ENCODE measurements around the gene CSTF3.
"Not testable (repeated sequence)": the region's sequence is repeated elsewhere in the genome, so short reads cannot be mapped to it uniquely, and the experiment has no call there.

CSTF3 gene

GRCh38 chr11:33160587-33160986 is 693 bp downstream of the CSTF3 start:
- Histone ChIP-seq H3K36me3 (ENCODE audit: insufficient read depth, low read length) (peaks cover 11% of the 10 kb centered on the region), H2AFZ (ENCODE audit: low read length, unreplicated experiment) (no peak overlapping the region), H3K79me2 (ENCODE audit: control insufficient read depth, insufficient read depth, low read length, unreplicated experiment) (peaks cover 79% of the 10 kb centered on the region), H3K4me1 (ENCODE audit: control insufficient read depth, insufficient read depth, low read length, unreplicated experiment) (peaks cover 22% of the 10 kb centered on the region), H3K27ac (ENCODE audit: low read depth, low read length) (peak overlapping the region; percentile 57), H3K4me3 (ENCODE audit: low read depth, low read length) (peak overlapping the region; percentile 97), H3K27me3 (ENCODE audit: insufficient read depth, low read length) (no peaks in the 10 kb centered on the region)

DNA sequence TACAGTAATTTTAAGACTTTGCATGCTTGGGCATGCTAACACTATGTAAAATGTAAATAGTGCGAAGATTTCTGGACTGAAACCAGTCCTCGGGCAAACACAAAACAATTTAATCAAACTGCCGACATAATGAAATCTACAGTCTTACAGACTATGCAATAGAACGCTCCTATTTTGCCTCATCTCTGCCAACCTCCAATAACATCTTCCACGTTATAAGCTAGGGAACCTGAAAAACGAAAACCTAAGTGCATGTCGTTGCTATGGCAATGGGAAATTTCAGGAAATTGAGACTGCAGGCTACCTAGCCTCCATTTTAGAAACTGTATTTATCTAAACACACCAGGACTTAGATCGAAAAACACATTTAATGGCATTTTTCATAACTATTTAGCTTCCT is 1.1 kb downstream of the CSTF3 start:
- H3K79me2 ChIP-seq (ENCODE audit: control insufficient read depth, insufficient read depth, low read length, unreplicated experiment) = peaks cover 83% of the 10 kb centered on the region
- H3K27ac ChIP-seq (ENCODE audit: low read depth, low read length) = peak overlapping the region; percentile 57
- no peaks in the 10 kb centered on the region for H3K27me3 ChIP-seq (ENCODE audit: insufficient read depth, low read length)
- H3K36me3 ChIP-seq (ENCODE audit: insufficient read depth, low read length) = peaks cover 12% of the 10 kb centered on the region
- H3K4me1 ChIP-seq (ENCODE audit: control insufficient read depth, insufficient read depth, low read length, unreplicated experiment) = peaks cover 22% of the 10 kb centered on the region
- no peak overlapping the region for H2AFZ ChIP-seq (ENCODE audit: low read length, unreplicated experiment)
- peak overlapping the region; percentile 97 for H3K4me3 ChIP-seq (ENCODE audit: low read depth, low read length)

DNA sequence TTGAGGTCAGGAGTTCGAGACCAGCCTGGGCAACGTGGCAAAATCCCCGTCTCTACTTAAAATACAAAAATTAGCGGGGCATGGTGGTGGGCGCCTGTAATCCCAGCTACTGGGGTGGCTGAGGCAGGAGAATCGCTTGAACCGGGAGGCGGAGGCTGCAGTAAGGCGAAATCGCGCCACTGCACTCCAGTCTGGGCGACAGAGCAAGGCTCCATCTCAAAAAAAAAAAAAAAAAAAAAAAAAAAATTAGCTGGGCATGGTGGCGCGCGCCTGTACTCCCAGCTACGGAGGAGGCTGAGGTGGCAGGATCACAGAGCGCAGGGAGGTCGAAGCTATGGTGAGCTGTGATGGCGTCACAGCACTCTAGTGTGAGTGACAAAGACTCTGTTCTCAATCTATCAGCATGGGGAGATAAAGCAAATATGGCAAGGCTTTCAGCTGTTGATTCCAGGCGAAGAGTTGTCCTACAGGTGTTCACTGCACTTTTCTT is 1.9 kb downstream of the CSTF3 start:
- H3K27me3 ChIP-seq (ENCODE audit: insufficient read depth, low read length); H2AFZ ChIP-seq (ENCODE audit: low read length, unreplicated experiment): not testable (repeated sequence)
- peaks cover 12% of the 10 kb centered on the region for H3K36me3 ChIP-seq (ENCODE audit: insufficient read depth, low read length)
- H3K4me3 ChIP-seq (ENCODE audit: low read depth, low read length) = peak overlapping the region; percentile 97
- H3K27ac ChIP-seq (ENCODE audit: low read depth, low read length) = peak overlapping the region; percentile 57; the same call in 1 of the 2 replicates
- peaks cover 22% of the 10 kb centered on the region for H3K4me1 ChIP-seq (ENCODE audit: control insufficient read depth, insufficient read depth, low read length, unreplicated experiment)
- peaks cover 90% of the 10 kb centered on the region for H3K79me2 ChIP-seq (ENCODE audit: control insufficient read depth, insufficient read depth, low read length, unreplicated experiment)

DNA sequence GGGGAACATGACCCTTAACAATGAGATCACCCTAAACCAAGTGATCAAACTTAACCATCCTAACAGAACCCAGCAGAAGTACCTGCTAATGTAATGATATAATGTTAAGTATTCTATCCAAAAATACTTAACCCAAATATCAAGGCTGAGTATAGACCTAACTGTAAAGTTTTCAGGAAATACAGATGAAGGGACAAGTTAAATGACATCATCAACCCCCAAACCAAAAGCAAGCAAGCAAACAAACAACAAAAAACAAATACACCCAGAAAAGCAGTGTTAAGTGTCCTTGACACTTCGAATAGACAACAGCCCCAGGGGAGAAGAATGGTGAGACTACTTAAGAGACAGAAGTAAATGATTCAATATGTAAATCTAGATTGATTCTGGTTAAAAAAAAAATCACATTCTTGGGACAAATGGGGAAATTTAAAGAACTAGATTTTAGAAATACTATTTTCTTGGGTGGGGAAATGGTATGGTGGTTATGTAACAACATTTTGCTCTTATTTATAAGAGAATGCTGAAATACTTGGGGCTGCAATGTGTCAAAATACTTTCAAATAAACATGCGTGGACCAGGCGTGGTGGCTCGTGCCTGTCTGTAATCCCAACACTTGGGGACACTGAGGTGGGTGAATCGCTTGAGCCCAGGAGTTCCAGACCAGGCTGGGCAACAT is 2.5 kb downstream of the CSTF3 start:
- peaks cover 91% of the 10 kb centered on the region for H3K79me2 ChIP-seq (ENCODE audit: control insufficient read depth, insufficient read depth, low read length, unreplicated experiment)
- H3K4me1 ChIP-seq (ENCODE audit: control insufficient read depth, insufficient read depth, low read length, unreplicated experiment) = peaks cover 22% of the 10 kb centered on the region
- H3K27ac ChIP-seq (ENCODE audit: low read depth, low read length) = no peak overlapping the region
- no peaks in the 10 kb centered on the region for H3K27me3 ChIP-seq (ENCODE audit: insufficient read depth, low read length)
- no peak overlapping the region for H2AFZ ChIP-seq (ENCODE audit: low read length, unreplicated experiment)
- peaks cover 12% of the 10 kb centered on the region for H3K36me3 ChIP-seq (ENCODE audit: insufficient read depth, low read length)
- peak overlapping the region; percentile 97 for H3K4me3 ChIP-seq (ENCODE audit: low read depth, low read length)

DNA sequence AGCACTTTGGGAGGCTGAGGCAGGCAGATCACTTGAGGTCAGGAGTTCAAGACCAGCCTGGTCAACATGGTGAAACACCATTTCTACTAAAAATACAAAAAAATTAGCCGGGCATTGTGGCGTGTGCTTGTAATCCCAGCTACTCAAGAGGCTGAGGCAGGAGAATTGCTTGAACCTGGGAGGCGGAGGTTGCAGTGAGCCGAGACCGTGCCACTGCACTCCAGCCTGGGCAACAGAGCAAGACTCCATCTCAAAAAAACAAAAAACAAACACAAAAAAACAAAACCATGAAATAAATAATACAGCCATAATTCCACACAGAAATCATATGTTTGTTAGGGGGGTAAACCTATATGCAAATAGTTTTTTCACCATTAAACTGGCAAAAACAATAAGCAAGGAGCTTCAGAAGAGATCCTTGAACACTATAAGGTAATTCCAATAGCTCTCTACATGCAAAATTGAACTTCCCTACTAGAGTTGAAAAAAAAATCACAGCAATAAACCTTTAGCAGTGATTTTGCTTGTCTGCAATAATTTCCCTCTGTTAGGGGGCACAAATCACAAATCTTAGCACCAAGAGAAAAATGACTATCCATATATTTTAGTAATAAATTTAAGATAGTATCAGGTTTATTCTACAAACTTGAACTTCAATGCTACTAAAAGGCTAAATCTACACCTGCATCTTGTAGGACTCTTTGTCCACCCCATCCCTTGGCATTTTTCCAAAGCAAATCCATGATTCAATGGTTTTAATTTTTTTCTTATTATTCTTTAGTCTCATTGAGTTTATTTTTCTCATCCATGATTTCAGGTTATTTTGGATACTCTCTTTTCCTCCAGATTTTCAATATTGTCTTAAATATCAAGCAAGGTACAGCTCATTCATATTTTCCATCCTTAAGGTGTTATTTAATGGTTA is 3.9 kb downstream of the CSTF3 start:
- peak overlapping the region; percentile 97 for H3K4me3 ChIP-seq (ENCODE audit: low read depth, low read length)
- H3K36me3 ChIP-seq (ENCODE audit: insufficient read depth, low read length) = peaks cover 15% of the 10 kb centered on the region
- no peaks in the 10 kb centered on the region for H3K27me3 ChIP-seq (ENCODE audit: insufficient read depth, low read length)
- peaks cover 28% of the 10 kb centered on the region for H3K4me1 ChIP-seq (ENCODE audit: control insufficient read depth, insufficient read depth, low read length, unreplicated experiment)
- H3K79me2 ChIP-seq (ENCODE audit: control insufficient read depth, insufficient read depth, low read length, unreplicated experiment) = peaks cover 97% of the 10 kb centered on the region
- no peak overlapping the region for H3K27ac ChIP-seq (ENCODE audit: low read depth, low read length)
- H2AFZ ChIP-seq (ENCODE audit: low read length, unreplicated experiment) = no peak overlapping the region

DNA sequence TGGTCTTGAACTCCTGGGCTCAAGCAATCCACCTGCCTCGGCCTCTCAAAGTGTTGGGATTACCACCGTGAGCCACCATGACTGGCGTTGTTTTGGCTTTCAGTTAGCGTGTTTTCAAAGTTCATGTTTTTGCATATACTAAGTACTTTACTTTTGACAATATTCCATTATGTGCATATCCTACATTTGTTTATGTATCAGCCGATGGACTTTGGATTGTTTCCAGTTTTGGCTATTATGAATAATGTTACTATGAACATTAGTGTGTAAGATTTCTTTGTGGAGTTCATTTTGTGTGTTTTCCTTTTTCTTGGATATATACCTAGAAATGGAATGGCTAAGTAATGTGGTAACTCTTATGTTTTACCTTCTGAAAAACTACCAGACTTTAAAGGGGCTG is 9.9 kb downstream of the CSTF3 start:
- Histone ChIP-seq H3K27ac (ENCODE audit: low read depth, low read length) (no peak overlapping the region), H3K4me1 (ENCODE audit: control insufficient read depth, insufficient read depth, low read length, unreplicated experiment) (peaks cover 15% of the 10 kb centered on the region), H3K79me2 (ENCODE audit: control insufficient read depth, insufficient read depth, low read length, unreplicated experiment) (peaks cover 98% of the 10 kb centered on the region), H3K36me3 (ENCODE audit: insufficient read depth, low read length) (peaks cover 12% of the 10 kb centered on the region), H2AFZ (ENCODE audit: low read length, unreplicated experiment) (no peak overlapping the region), H3K4me3 (ENCODE audit: low read depth, low read length) (no peak overlapping the region), H3K27me3 (ENCODE audit: insufficient read depth, low read length) (no peaks in the 10 kb centered on the region)

GRCh38 chr11:33147559-33147958 is 13.7 kb downstream of the CSTF3 start:
- Histone ChIP-seq H3K27me3 (ENCODE audit: insufficient read depth, low read length) (no peaks in the 10 kb centered on the region), H2AFZ (ENCODE audit: low read length, unreplicated experiment) (no peak overlapping the region), H3K27ac (ENCODE audit: low read depth, low read length) (peak overlapping the region; percentile 1; the same call in 1 of the 2 replicates), H3K4me1 (ENCODE audit: control insufficient read depth, insufficient read depth, low read length, unreplicated experiment) (peaks cover 11% of the 10 kb centered on the region), H3K4me3 (ENCODE audit: low read depth, low read length) (no peak overlapping the region), H3K79me2 (ENCODE audit: control insufficient read depth, insufficient read depth, low read length, unreplicated experiment) (peaks cover 99% of the 10 kb centered on the region), H3K36me3 (ENCODE audit: insufficient read depth, low read length) (peaks cover 6% of the 10 kb centered on the region; the same call in 1 of the 2 replicates)

- peak overlapping the region; percentile 21; the same call in 1 of the 2 replicates for H3K27ac ChIP-seq (ENCODE audit: low read depth, low read length)
- H3K27me3 ChIP-seq (ENCODE audit: insufficient read depth, low read length) = no peaks in the 10 kb centered on the region
- H2AFZ ChIP-seq (ENCODE audit: low read length, unreplicated experiment) = no peak overlapping the region
- H3K4me3 ChIP-seq (ENCODE audit: low read depth, low read length) = no peak overlapping the region
- H3K4me1 ChIP-seq (ENCODE audit: control insufficient read depth, insufficient read depth, low read length, unreplicated experiment) = peaks cover 33% of the 10 kb centered on the region
- H3K79me2 ChIP-seq (ENCODE audit: control insufficient read depth, insufficient read depth, low read length, unreplicated experiment) = peaks cover 17% of the 10 kb centered on the region
- peaks cover 16% of the 10 kb centered on the region; the same call in 1 of the 2 replicates for H3K36me3 ChIP-seq (ENCODE audit: insufficient read depth, low read length)
Observed at GRCh38 chr11:33135768-33136443, 25.4 kb downstream of the CSTF3 start.

GRCh38 chr11:33135216-33135615 is 26.1 kb downstream of the CSTF3 start:
- Histone ChIP-seq H3K36me3 (ENCODE audit: insufficient read depth, low read length) (peaks cover 10% of the 10 kb centered on the region; the same call in 1 of the 2 replicates), H3K4me3 (ENCODE audit: low read depth, low read length) (no peak overlapping the region), H3K27me3 (ENCODE audit: insufficient read depth, low read length) (no peaks in the 10 kb centered on the region), H3K27ac (ENCODE audit: low read depth, low read length) (peak overlapping the region; percentile 21; the same call in 1 of the 2 replicates), H3K79me2 (ENCODE audit: control insufficient read depth, insufficient read depth, low read length, unreplicated experiment) (peaks cover 11% of the 10 kb centered on the region), H3K4me1 (ENCODE audit: control insufficient read depth, insufficient read depth, low read length, unreplicated experiment) (peaks cover 33% of the 10 kb centered on the region), H2AFZ (ENCODE audit: low read length, unreplicated experiment) (no peak overlapping the region)

DNA sequence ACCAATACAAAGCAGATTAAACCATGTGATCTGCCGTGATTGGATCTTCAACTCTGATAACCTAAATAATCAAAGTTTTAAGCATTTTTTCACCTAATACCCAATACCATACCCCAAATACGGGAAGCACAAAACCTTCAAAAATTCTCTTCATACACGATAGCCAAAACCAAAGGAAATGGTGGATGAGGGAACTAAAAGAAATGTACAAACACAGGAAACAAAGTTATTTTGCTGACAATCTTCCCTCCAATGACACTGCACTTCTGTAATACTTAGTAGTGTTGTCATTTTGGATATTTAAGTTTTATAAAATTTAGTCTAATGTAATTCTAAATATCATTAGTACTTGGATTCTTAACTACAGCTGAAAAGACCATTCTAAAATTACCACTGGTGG is 27.0 kb downstream of the CSTF3 start:
- Histone ChIP-seq H3K4me3 (ENCODE audit: low read depth, low read length) (no peak overlapping the region), H3K27ac (ENCODE audit: low read depth, low read length) (no peak overlapping the region), H3K4me1 (ENCODE audit: control insufficient read depth, insufficient read depth, low read length, unreplicated experiment) (peaks cover 33% of the 10 kb centered on the region), H3K27me3 (ENCODE audit: insufficient read depth, low read length) (no peaks in the 10 kb centered on the region), H3K79me2 (ENCODE audit: control insufficient read depth, insufficient read depth, low read length, unreplicated experiment) (peaks cover 5% of the 10 kb centered on the region), H3K36me3 (ENCODE audit: insufficient read depth, low read length) (peaks cover 6% of the 10 kb centered on the region; the same call in 1 of the 2 replicates), H2AFZ (ENCODE audit: low read length, unreplicated experiment) (no peak overlapping the region)
